ENCODE results near the gene TMPRSS7.

- TF ChIP-seq CTCF (IDR thresholded peaks at IDR 0.05) (no peak), POLR2A (IDR thresholded peaks at IDR 0.05) (no peak)
These were observed 14.8 kb upstream of the TMPRSS7 start for GRCh38 chr3:112019716-112020115.

Measured in lower leg skin (tissue), 3 donors.